ELR (cell line): ENCODE measurements around the gene RASSF3.

Source experiments
- DNase-seq: peaks from one replicate; pipeline ENCODE4 v3.0.0-alpha.2; 2015; ENCODE audit warnings: low read depth

Gene RASSF3

GRCh38 chr12:64633011-64633939 lies 23.0 kb downstream of the RASSF3 start:
- DNase-seq, result no peak

DNA sequence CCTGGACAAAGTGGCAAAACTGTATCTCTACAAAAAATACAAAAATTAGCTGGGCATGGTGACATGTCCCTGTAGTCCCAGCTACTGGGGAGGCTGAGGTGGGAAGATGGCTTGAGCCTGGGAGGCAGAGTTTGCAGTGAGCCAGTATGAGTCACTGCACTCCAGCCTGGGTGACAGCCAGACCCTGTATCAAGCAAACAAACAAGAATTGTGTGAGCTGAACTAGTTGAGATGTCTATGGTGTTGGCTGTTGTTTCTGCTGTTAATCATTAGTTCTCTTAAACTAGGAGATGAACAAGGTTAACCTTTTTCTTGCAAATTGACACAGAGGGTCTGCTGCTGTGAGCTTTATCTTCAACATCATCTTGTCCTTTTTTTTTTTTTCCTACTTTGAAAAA lies 23.6 kb downstream of the RASSF3 start:
- peak; percentile 72 for DNase-seq

DNA sequence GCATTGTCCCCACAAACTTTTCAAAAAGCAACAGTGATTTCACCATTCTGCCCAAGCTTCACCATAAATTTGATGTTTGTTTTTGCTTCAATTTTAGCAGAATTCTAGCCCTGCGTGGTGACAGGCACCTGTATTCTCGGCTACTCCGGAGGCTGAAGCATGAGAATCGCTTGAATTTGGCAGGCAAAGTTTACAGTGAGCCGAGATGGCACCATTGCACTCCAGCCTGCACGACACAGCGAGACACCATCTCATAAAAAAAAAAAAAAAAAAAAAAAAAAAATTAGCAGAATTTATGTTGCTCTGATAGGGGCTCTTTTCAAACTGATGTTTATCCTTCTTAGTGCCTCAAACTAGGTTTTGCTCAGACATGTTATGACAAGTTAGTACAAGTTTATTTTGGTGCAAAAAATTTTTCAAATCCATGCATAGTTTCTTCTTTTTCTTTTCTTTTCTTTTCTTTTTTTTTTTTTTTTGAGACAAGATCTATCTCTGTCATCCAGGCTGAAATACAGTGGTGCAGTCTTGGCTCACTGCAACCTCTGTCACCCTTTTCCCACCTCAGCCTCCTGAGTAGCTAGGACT lies 24.3 kb downstream of the RASSF3 start:
- DNase-seq, result no peak

- DNase-seq, result no peak
Measured at GRCh38 chr12:64635356-64635998, 25.2 kb downstream of the RASSF3 start.

DNA sequence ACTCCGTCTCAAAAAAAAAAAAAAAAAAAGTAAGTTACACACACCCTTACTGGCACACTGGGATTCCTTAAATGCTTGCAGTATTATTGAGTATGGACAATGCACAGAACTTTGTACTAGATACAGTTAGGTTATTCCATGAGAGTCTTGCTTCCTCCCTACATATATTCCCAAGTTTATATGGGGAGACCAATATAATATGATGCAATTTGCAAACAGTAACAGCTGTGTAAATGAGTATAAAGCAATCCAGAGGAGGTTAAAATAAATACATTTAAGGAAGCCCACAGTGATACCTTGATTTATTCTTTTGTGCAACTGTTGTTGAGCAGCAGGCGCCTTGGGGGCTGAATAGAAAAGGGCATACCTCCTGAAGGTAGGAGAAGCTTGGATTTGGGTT lies 26.6 kb downstream of the RASSF3 start:
- DNase-seq, result no peak

- DNase-seq, result no peak
Measured at GRCh38 chr12:64639466-64639865, 29.2 kb downstream of the RASSF3 start.

DNA sequence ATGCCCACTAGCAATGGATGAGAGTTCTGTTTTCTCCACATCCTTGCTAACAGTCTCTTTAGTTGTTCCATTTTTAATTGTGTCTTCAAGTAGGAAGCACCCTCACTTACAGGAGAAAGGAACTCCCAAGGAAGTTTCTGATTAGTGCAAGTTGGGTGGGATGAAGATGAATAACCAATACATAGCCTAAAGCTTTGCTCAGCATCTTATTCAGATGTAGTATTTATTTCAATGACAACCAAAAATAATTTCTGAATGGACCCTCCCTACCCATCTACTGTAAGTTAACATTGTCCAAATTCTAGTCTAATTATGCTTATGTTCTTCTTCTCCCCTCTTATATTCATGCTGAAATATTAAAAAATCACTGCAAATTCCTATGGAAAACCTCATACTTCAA lies 36.0 kb downstream of the RASSF3 start:
- DNase-seq, result no peak

DNA sequence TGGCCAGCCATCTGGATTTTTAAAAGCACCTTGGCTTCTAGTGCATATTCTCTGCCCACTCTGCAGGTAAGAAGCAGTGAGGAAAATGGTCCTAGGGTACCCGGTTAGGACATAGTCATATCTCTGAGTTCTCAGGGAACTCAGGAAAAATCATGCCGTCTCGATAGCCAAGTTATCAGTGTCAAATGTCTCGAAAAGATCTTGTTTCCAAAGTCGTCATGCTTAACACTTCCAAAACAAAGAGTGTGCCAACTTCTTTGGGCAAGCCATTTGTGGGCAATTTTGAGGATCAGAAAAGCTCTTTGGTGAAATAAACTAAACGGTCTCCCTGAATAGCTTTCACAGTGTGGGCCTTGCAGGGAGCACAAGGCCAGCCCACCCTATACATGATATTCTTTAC lies 39.2 kb downstream of the RASSF3 start:
- DNase-seq, result no peak

- no peak for DNase-seq
Measured at GRCh38 chr12:64650762-64651161, 40.5 kb downstream of the RASSF3 start.

GRCh38 chr12:64652346-64652745 lies 42.1 kb downstream of the RASSF3 start:
- DNase-seq, result no peak

DNA sequence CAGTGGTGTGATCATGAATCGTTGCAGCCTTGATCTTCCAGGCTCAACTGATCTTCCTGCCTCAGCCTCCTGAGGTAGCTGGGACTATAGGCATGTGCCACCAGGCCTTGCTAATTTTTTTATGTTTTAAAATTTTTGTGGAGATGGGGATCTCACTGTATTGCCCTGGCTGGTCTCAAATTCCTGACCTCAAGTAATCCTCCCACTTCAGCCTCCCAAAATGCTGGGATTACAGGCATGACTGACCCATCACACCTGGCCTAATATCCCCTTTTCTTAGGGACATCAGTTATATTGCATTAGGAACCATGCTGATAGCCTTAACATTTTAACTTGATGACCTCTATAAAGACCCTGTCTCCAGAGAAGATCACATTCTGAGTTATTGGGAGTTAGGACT lies 42.8 kb downstream of the RASSF3 start:
- no peak for DNase-seq

GRCh38 chr12:64653907-64654306 lies 43.6 kb downstream of the RASSF3 start:
- peak; percentile 29 for DNase-seq

GRCh38 chr12:64655141-64655540 lies 44.8 kb downstream of the RASSF3 start:
- no peak for DNase-seq

DNA sequence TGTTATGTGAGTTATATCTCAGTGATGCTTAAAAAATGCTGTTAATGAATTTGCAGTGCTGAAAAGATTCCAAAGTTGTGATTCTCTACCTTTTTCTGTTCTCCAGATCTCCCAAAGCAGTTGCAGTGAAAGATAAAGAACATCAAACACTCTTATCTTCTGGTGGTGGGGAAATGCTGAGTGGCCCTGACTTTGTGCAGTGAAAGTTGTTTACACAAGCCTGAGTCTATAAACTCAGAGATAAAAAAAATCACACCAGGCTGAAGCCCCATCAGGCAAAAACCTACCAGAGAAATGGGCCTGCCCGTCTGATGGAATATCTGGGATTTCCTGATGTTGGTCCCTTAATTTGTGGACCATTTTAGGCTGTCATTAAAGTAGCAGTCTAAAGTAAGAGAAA lies 46.1 kb downstream of the RASSF3 start:
- no peak for DNase-seq

DNA sequence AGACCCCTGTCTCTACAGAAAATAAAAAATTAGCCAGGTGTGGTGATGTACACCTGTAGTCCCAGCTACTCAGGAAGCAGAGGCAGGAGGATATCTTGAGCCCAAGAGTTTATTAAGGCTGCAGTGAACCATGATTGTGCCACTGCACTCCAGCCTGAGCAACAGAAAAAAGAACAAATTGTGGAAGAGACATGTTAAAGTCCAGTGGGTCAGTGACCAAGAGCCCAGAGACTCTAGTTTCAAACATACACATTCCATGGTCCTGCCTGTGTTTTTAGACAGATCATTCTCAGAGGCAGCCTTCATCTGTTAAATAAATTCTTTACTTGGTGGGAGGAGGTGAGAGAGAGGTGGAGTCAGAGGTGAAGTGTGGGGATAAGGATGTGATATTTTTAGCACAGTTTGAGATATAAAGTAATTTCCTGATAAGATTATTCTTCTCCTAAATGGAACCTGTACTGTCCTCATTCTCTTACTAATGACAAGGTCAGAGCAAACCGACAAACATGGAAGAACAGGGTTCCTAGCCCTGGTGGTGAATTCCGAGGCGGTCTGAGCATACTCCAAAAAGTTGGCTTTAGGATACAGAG lies 48.7 kb downstream of the RASSF3 start:
- DNase-seq, result no peak

- no peak for DNase-seq
Measured at GRCh38 chr12:64660237-64661018, 50.1 kb downstream of the RASSF3 start.

GRCh38 chr12:64663015-64663414 lies 52.7 kb downstream of the RASSF3 start:
- DNase-seq, result no peak

DNA sequence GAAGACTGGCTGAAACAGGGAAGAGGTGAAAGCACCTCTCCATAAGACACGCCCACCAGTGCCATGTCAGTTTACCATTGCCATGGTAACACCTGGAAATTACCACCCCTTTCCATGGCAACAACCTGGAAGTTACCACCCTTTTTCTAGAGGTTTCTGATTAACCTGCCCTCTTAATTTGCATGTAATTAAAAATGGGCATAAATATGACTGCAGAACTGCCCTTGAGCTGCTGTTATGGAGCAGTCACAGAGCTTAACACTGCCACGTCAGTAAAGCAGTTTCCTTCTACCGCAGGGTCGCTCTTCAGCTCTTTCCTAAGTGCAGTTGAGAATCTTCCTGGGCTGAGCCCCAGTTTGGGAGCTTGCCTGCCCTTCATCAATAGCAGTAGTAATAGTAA lies 55.2 kb downstream of the RASSF3 start:
- DNase-seq, result no peak

GRCh38 chr12:64666054-64666914 lies 56.0 kb downstream of the RASSF3 start:
- DNase-seq, result no peak

DNA sequence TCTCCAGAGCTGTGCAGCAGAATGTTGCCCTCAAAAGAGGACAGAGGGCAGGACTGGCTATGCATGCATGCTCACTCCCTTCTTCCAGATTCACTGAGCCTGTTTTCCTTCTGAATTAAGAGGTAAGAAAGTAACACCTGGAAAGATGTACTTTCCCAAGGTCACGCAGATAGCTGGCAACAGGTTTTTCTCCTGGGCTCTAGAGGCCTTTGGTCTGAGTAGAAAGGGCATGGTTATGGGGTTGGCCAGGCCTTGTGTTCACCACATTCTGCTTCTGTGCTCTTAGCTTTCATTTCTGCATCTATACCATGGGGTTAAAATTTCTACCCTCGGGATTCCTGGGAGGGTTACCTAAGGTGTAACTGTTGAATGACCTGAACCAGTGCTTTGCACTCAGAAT lies 57.5 kb downstream of the RASSF3 start:
- DNase-seq, result no peak

DNA sequence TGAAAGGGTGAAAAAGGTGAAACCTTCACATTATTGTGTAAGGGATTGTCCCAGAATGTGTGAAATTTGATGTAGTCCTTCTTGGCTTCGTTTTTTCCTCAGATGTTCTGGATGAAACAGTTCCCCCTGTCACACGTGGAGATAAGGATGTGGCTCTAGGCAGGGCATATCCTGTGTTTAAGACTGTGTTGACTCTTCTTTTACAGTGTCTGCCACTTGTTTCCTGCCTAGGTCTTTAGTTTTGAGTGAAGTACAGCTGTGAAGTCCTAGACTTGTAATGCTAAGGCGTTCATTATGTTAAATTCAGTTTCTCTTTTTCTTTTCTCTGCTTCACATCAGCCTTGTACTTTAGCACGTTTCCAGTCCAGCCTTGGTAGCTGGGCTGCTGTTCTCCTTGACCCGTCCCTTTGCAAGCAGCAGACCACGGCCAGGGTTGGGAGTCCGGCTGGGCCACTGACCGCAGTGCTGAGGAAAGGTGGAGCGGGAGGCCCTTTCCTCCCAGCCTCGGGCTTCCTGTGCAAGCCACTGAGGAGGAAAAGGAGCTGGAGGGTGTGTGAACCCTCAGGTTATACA lies 59.1 kb downstream of the RASSF3 start:
- no peak for DNase-seq
